Head of caudate nucleus (tissue), 42 donors: ENCODE measurements around the gene HSD3B1.
A peak's percentile ranks its signal among the peaks of the same experiment; 100 is the strongest.

Source experiments
- DNase-seq, 42 donors: peaks; one replicate each; pipeline versions ENCODE4 v3.0.0 to v3.0.0-alpha.2; 2020 to 2021; ENCODE audit warnings: mixed read lengths in 7 of 42
- intact Hi-C: fragments of 100-400 bp; cut with DNase I; formaldehyde crosslinking; loops from one replicate; pipeline ENCODE4 v1.15.0; 2022

HSD3B1 gene

DNA sequence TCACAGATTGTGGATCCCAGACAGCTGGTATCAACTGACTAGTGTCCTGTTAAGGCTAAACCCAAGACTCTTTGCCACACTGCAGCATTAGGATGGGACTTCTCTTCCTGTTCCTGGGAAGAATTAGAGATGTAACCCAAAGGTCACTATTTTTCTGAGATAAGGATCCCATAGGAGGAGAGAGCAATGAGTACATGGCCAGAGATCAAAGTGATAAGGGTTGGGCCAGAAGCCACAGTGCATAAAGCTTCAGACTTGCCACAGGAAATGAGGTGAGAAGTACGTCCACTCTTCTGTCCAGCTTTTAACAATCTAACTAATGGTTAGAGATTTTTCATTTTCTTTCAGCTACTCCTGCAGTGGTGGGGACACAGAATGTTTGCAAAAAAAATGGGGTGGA lies at the start of gene HSD3B1:
Gene HSD3B1, plus strand, starts transcription at position 270 of the 400 bp plus-strand sequence. CDS start 267 bp downstream, outside the sequence.
- intact Hi-C loops, result no loop called here
- no peak for DNase-seq

DNA sequence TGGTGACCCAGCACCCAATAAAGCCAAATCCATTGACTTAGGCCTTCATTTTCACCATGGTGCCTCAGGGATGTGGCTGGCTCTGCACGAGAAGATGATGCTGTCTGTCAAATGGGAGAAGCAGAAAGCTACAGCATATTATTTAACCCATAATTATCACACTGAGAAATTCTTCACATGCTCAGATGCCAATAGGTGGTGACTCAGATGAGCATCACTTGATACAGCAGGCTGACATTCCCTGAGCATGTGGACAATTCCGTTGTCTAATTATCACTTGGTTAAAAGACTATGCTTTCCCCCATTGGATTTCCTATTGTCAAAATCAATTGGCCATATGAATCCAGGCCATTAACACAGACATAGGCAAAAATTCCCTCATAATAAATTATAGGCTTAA lies 44.0 kb upstream of the HSD3B1 start:
- no peak for DNase-seq
- intact Hi-C loops, result no loop called here

DNA sequence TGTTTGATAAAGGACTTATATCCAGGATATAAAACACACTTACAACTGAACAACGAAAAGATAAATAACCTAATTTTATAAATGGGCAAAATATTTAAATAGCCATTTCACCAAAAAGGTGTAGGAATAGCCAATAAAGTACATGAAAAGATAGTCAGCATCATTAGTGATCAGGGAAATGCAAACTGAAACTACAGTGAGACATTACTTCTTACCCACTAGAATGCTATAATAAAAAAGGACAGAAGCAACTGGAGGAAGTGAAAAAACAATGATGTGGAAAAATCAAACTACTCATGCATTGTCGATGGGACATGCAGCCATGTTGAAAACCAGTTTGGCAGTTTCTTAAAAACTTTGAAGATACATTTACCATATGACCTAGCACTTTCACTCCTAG lies 43.4 kb upstream of the HSD3B1 start:
- intact Hi-C loops, result no loop called here
- no peak for DNase-seq

GRCh38 chr1:119466445-119466844 lies 40.6 kb upstream of the HSD3B1 start:
- DNase-seq, result no peak
- intact Hi-C loops, result no loop called here

- intact Hi-C loops, result no loop called here
- no peak for DNase-seq
These were observed 39.8 kb upstream of the HSD3B1 start for GRCh38 chr1:119467219-119467618.

- no peak for DNase-seq
- intact Hi-C loops, result no loop called here
These were observed 38.9 kb upstream of the HSD3B1 start for GRCh38 chr1:119467857-119468668.

DNA sequence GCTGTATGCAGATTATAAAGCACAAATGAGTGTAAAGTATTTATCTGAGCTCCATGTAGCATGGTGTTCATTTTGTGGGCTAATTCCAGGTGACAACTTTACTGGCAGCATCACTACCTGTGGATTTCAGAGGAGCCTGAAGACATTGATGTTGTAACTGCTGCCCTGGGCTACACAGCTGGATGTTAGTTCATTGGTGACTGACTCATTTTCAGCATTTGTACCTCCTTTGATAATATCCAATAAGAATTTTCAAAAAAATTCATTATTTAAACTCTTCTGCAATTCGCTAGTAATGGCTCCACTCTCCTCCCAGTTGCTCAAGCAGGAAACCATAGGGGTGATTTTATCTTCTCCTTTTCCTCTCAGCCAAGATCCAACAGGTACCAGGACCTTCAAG lies 37.3 kb upstream of the HSD3B1 start:
- DNase-seq, result no peak
- intact Hi-C loops, result no loop called here

DNA sequence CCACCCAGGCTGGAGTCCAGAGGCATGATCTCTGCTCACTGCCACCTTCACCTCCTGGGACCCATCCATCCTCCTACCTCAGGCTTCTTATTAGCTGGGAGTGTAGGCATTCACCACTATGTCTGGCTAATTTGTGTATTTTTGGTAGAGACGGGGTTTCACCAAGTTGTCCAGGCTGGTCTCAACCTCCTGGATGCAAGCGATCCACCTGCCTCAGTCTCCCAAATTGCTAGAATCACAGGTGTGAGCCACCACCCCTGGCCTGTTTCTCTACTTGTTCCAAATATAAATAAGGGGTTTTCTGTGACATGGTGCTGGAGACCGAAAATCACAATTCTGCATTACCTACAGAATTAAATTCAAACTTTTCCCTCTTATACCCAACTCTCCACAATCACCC lies 36.6 kb upstream of the HSD3B1 start:
- intact Hi-C loops, result no loop called here
- no peak for DNase-seq

DNA sequence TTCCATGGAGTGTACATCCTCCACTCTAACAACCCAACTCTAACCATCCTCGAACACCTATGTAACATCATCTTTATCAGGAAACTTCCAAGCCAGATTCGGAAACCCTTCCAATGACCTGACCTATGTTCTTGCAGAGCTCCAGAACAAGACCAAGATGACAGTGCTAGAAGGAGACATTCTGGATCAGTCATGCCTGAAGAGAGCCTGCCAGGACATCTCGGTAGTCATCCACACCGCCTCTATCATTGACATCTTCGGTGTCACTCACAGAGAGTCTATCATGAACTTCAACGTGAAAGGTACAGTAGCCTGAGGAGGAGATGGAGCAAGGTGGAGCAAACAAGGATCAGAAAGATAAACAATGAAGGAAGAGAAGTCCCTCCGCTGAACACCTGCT lies 36.1 kb upstream of the HSD3B1 start:
- DNase-seq, result no peak
- intact Hi-C loops, result no loop called here

DNA sequence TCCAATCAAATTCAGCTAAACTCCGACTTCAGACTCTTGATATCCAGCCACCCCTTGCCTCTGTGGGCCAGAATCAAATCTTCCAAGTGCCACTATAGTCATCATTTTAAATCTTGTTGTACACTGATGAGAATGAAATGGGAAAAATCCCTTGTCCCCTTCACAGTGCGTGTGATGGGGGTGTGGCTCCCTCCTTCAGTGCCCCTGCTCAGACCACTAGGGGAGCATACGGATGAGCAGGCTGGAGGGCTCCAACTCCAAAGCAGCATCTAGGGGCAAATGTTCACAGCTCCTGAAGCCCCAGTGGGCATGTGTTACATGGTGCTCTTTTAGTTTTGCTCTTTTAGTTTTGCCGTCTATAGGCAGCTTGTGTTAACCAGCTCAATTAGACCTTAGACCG lies 35.4 kb upstream of the HSD3B1 start:
- intact Hi-C loops, result no loop called here
- DNase-seq, result no peak

- DNase-seq, result no peak
- intact Hi-C loops, result no loop called here
These were observed 34.8 kb upstream of the HSD3B1 start for GRCh38 chr1:119472080-119472818.

DNA sequence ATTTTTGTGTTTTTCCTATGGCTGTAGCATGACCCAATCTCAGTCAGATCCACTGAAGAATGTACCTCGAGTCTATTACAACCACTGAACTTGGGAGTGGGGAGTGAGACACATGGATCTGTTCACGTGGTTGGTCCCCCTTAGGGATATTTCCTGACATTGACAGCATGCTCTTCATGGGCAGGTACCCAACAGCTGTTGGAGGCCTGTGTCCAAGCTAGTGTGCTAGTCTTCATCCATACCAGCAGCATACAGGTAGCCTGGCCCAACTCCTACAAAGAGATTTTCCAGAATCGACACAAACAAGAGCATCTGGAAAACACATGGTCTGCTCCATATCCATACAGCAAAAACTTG lies 34.2 kb upstream of the HSD3B1 start:
- no peak for DNase-seq
- intact Hi-C loops, result no loop called here

GRCh38 chr1:119475866-119476439 lies 31.1 kb upstream of the HSD3B1 start:
- intact Hi-C loops, result no loop called here
- peak in 40 of 42 donors; percentile 17 to 76 (median 40) for DNase-seq

DNA sequence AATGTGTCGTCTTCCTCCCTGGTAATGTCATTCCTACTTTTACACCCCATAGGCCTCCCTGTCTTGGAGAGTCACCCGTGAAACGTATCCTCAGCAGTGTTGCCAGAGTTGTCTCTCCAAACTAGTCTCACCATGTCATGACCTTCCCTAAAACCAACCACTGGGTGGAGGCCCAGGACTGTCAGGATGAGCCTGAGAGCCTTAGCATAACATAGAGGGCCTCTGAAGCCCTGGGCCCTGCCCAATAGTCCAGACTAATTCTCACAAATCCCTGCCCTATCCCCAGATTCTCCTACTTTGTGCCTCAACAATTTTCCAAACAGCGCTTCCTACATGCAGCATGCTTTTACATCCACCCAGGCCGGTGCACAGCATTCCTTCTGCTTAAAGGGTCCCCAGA lies 29.3 kb upstream of the HSD3B1 start:
- intact Hi-C loops, result no loop called here
- DNase-seq, result no peak

- DNase-seq, result no peak
- intact Hi-C loops, result no loop called here
These were observed 26.8 kb upstream of the HSD3B1 start for GRCh38 chr1:119480175-119480574.

DNA sequence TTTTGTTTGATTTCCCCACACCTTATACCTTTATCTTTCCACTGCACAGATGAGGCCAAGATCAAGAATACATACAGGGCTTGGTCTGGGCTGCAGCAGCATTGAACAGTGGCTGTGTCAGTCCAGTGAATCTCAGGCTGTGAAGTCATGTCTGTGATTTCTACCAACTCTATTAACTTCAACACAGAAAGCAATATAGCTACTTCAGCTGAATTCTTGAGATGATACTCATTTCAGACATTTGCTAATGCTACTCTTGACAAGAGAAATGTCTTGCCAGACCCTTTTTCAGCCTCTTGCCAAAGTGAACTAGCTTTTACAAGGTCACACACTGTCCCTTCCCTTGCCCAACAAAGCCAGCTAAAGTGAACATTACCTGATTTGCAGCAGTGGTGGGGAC lies 25.1 kb upstream of the HSD3B1 start:
- intact Hi-C loops, result no loop called here
- no peak for DNase-seq

GRCh38 chr1:119482517-119483425 lies 24.2 kb upstream of the HSD3B1 start:
- no peak for DNase-seq
- intact Hi-C loops, result no loop called here

DNA sequence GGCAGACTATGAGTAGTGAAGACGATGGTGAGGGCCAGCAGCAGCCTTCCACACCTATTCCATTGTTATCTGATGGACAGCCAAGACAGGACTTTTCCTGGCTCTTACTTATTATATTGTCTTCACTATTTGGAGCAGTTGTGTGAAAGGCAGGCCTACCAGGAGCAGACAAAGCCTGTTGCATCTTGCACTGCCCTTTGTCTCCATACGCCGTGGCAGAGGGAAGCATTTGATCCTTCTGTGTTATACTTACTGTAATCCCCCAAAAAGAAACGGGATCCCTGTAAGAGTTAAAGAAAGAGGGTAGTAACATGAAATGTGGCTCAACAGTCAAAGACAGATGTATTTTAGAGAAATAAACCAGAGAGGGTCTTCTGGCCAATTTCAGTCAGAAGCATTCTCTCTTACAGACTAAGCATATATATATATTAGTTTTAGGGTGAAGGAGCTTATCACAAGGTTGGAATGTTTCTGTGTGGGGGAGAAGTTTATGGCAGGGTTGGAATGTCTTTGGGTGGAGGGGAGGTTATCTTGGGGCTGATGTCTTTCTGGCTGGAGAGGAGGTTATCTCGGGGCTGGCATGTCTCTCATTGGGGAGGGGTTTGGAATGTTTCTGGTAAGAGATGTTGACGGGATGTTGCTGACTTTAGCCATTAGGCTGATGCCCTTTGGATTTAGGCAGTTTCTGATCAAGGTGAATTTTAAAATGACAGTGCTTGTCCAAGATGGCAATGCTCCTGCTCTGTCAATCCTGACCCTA lies 23.4 kb upstream of the HSD3B1 start:
- intact Hi-C loops, result no loop called here
- no peak for DNase-seq

DNA sequence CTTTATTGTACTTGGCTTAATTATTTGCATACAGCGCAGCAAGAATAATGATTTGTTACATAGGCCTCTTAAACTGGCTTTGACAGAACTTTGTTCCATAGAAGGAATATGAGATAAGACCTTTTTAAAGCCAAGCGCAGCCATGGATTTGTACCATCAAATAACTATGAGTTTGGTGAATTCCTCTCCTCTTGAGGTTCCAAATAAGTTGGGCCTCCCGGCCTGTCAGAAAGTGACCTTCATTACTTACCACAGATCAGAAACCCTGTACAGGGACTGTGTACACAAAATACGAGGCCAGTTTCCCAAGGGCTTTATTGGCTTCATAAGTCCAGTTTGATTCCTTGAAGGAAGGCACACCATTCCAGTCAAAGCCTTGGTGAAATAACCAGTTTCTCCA lies 21.8 kb upstream of the HSD3B1 start:
- intact Hi-C loops, result no loop called here
- DNase-seq, result no peak
